ENCODE results near the gene NTRK1. TPM values are rescaled to one million over a fixed set of nuclear protein-coding genes. Genes with fewer than 3 reads are reported as not detected.

NTRK1 gene
- polyA plus RNA-seq, 1 of the 3 experiments (the other 2 are of a cell fraction): 0.97 TPM

DNA sequence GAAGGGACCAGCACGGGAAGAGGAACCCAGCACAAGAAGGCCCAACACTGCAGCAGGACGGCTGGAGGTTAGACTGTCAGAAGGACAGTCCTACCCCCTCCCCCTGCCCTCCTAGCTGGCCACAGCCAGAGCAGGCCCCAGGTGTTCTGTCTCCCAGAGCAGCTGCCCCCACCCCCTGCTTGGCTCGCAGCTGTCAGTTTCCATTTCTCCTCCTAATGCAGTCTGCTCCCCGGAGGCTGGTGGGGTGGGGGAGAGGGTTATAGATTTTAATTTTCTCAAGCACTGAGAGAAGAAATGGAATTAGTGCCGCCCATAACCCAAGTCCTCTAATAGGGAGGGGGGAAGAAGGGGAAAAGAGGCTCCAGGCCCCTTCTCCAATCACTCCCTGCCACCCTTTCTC is 19.8 kb downstream of the NTRK1 start:
- no peak for DNase-seq
- Histone ChIP-seq H3K36me3 (replicated peaks in 1 of 2; ENCODE audit: control insufficient read depth in 1 of 2, insufficient read depth in 2 of 2, low read length in 1 of 2) (no peaks in the 10 kb centered on the region), H3F3A (replicated peaks; ENCODE audit: insufficient read depth) (no peaks in the 10 kb centered on the region), H2AFZ (ENCODE audit: low read depth) (no peak overlapping the region), H3K27ac (ENCODE audit: low read depth in 2 of 2, low read length in 1 of 2) (no peak overlapping the region), H3K4me2 (no peak overlapping the region), H3K4me3 (ENCODE audit: low read depth in 2 of 2, low read length in 1 of 2) (no peak overlapping the region), H3K9ac (no peak overlapping the region), H3K79me2 (ENCODE audit: insufficient read depth) (no peaks in the 10 kb centered on the region), H4K20me1 (ENCODE audit: insufficient read depth) (no peaks in the 10 kb centered on the region), H3K9me2 (no peaks in the 10 kb centered on the region), H3K27me3 (ENCODE audit: insufficient read depth) (no peaks in the 10 kb centered on the region; the same call in 1 of the 2 replicates), H3K4me1 (ENCODE audit: control insufficient read depth in 1 of 2, insufficient read depth in 2 of 2, low read depth in 1 of 2, low read length in 1 of 2) (peaks cover 0 to 34% of the 10 kb centered on the region in 2 experiments; a peak in 1 of 4 replicates), H3K9me3 (no peaks in the 10 kb centered on the region)
- ChIA-PET POLR2A (interaction anchor here (1.3 kb wide), 1 partner anchor 79 kb away, joined by 3 read pairs; no protein-coding TSS in a partner anchor), CTCF (interaction anchor here (1.1 to 21.6 kb wide), 7 partner anchors 9 to 154 kb away, joined by 3 to 455 read pairs (median 8); partner anchors contain the start of genes INSRR and NTRK1)
- TF ChIP-seq, protein P1, sequence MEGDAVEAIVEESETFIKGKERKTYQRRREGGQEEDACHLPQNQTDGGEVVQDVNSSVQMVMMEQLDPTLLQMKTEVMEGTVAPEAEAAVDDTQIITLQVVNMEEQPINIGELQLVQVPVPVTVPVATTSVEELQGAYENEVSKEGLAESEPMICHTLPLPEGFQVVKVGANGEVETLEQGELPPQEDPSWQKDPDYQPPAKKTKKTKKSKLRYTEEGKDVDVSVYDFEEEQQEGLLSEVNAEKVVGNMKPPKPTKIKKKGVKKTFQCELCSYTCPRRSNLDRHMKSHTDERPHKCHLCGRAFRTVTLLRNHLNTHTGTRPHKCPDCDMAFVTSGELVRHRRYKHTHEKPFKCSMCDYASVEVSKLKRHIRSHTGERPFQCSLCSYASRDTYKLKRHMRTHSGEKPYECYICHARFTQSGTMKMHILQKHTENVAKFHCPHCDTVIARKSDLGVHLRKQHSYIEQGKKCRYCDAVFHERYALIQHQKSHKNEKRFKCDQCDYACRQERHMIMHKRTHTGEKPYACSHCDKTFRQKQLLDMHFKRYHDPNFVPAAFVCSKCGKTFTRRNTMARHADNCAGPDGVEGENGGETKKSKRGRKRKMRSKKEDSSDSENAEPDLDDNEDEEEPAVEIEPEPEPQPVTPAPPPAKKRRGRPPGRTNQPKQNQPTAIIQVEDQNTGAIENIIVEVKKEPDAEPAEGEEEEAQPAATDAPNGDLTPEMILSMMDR (IDR thresholded peaks at IDR 0.05): no peak
- TF ChIP-seq TAF1 (IDR thresholded peaks at IDR 0.05; ENCODE audit: borderline replicate concordance, low read depth, low read length) (no peak), ELF1 (IDR thresholded peaks at IDR 0.05) (no peak), TEAD4 (IDR thresholded peaks at IDR 0.05; ENCODE audit: borderline replicate concordance, insufficient read depth) (no peak), FOXJ3 (CRISPR knock-in tag; IDR thresholded peaks at IDR 0.05) (no peak), MEF2A (IDR thresholded peaks at IDR 0.05; ENCODE audit: borderline replicate concordance, low read depth) (no peak), SIN3A (IDR thresholded peaks at IDR 0.05; ENCODE audit: borderline replicate concordance, low read depth, low read length) (no peak), RXRA (IDR thresholded peaks at IDR 0.05; ENCODE audit: borderline replicate concordance, low read depth) (no peak), SMC3 (IDR thresholded peaks at IDR 0.05; ENCODE audit: low read depth, low read length) (no peak), EP300 (IDR thresholded peaks at IDR 0.05; ENCODE audit: borderline replicate concordance in 1 of 2, low read depth in 1 of 2, low read length in 1 of 2) (no peak), FOXM1 (IDR thresholded peaks at IDR 0.05; ENCODE audit: low read depth) (no peak), POLR2AphosphoS5 (IDR thresholded peaks at IDR 0.05; ENCODE audit: low read depth, low read length) (no peak), MXI1 (IDR thresholded peaks at IDR 0.05; ENCODE audit: low read depth, low read length) (no peak), TCF12 (IDR thresholded peaks at IDR 0.05) (no peak)
- TF ChIP-seq, protein P2, sequence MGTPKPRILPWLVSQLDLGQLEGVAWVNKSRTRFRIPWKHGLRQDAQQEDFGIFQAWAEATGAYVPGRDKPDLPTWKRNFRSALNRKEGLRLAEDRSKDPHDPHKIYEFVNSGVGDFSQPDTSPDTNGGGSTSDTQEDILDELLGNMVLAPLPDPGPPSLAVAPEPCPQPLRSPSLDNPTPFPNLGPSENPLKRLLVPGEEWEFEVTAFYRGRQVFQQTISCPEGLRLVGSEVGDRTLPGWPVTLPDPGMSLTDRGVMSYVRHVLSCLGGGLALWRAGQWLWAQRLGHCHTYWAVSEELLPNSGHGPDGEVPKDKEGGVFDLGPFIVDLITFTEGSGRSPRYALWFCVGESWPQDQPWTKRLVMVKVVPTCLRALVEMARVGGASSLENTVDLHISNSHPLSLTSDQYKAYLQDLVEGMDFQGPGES (IDR thresholded peaks at IDR 0.05; ENCODE audit: low read depth, low read length): no peak
- TF ChIP-seq, protein P3, sequence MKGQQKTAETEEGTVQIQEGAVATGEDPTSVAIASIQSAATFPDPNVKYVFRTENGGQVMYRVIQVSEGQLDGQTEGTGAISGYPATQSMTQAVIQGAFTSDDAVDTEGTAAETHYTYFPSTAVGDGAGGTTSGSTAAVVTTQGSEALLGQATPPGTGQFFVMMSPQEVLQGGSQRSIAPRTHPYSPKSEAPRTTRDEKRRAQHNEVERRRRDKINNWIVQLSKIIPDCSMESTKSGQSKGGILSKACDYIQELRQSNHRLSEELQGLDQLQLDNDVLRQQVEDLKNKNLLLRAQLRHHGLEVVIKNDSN (IDR thresholded peaks at IDR 0.05; ENCODE audit: borderline replicate concordance, low read depth): no peak
- WGBS (ENCODE audit: low lambda C conversion rate): 71% methylated on average over 5 of the region's 5 CpGs
